ENCODE data around the gene PHRF1.

- TF ChIP-seq CTCF (IDR thresholded peaks at IDR 0.05; ENCODE audit: extremely low read depth in 1 of 2, insufficient read depth in 1 of 2, low read depth in 1 of 2, low read length in 2 of 2) (no peak), EZH2 (IDR thresholded peaks at IDR 0.05; ENCODE audit: borderline replicate concordance, low read depth, low read length, severe bottlenecking) (no peak), POLR2A (IDR thresholded peaks at IDR 0.05; ENCODE audit: low read depth, low read length) (no peak), POLR2AphosphoS5 (IDR thresholded peaks at IDR 0.05; ENCODE audit: insufficient read depth, low read depth, low read length) (no peak), FOS (IDR thresholded peaks at IDR 0.05; ENCODE audit: borderline replicate concordance, insufficient read depth, low read length) (no peak), MYC (IDR thresholded peaks at IDR 0.05; ENCODE audit: low read depth, low read length) (no peak), GATA2 (IDR thresholded peaks at IDR 0.05; ENCODE audit: insufficient read depth, insufficient read length, low read depth, low read length) (no peak), JUN (IDR thresholded peaks at IDR 0.05; ENCODE audit: borderline replicate concordance, insufficient read depth, insufficient read length, low read depth) (no peak)
- TF ChIP-seq, protein P1, sequence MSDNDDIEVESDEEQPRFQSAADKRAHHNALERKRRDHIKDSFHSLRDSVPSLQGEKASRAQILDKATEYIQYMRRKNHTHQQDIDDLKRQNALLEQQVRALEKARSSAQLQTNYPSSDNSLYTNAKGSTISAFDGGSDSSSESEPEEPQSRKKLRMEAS (IDR thresholded peaks at IDR 0.05; ENCODE audit: insufficient read depth, insufficient read length) = no peak
These were observed 41.8 kb downstream of the PHRF1 start for GRCh38 chr11:617912-618682.
